ENCODE measurements around the gene FOXJ1. TPM values are rescaled to one million over a fixed set of nuclear protein-coding genes. Genes with fewer than 3 reads are reported as not detected.

FOXJ1 gene
- total and polyA plus RNA-seq, 2 of the 13 experiments (the other 11 are each of a cell fraction or from before 2014, with no cell fraction given) = 0.98 to 1.6 TPM

DNA sequence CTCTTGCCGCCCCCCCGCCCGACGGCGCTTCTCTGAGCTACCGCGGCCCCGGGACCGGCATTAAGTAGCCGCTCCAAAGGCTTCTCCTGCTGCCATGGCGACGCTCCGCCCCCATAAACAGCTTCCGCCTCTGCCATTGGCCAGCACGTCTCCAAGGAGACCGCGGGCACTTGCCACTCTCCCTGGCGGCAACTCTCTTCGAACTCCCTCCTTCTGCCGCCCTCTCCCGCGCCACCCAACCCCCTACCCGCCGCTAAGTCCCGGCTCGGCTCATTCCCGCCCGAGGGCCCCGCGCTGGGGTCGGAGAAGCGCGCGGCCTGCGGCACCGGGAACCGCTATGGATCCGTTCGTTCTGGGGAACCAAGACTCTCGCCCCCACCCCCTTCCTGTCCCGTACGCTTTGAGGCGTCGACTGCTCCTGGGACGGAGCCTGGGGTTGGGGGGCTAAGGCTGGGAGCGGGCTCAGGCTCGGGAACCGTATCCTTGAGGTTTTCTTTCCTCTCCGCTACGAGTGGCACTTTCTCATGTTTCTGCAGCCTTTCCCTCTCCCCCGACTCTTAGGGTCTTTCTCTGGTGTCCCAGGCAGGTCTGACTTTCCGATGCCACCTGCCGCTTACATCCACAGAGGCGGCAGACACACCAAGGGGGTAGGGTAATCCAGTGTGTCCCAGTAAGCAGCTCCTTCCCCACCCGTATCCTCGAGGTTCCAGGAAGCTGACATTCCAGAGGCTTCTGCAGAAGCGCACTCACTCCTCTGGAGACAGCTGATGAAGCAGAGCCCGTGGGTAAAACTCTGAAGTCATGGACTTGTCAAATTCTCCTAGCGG, at the start of gene FOXJ1 (continued):
- 0 out of 2 replicates have a peak, but pooled peaks have one; percentile 27 for TF ChIP-seq KLF6 (CRISPR knock-in tag; IDR thresholded peaks at IDR 0.05)
- TF ChIP-seq HNF4G (IDR thresholded peaks at IDR 0.05; ENCODE audit: borderline replicate concordance, low read depth, low read length) = peak; percentile 41; the same call in 1 of the 2 replicates
- TF ChIP-seq HNF4G (CRISPR knock-in tag; IDR thresholded peaks at IDR 0.05; ENCODE audit: borderline replicate concordance, low read depth) = no peak
- TF ChIP-seq, protein P1, sequence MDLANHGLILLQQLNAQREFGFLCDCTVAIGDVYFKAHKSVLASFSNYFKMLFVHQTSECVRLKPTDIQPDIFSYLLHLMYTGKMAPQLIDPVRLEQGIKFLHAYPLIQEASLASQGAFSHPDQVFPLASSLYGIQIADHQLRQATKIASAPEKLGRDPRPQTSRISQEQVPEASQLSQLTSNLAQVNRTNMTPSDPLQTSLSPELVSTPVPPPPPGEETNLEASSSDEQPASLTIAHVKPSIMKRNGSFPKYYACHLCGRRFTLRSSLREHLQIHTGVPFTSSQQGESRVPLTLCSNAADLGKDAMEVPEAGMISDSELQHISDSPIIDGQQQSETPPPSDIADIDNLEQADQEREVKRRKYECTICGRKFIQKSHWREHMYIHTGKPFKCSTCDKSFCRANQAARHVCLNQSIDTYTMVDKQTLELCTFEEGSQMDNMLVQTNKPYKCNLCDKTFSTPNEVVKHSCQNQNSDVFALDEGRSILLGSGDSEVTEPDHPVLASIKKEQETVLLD (CRISPR knock-in tag; IDR thresholded peaks at IDR 0.05; ENCODE audit: low read depth) = no peak
- TF ChIP-seq, protein P2, sequence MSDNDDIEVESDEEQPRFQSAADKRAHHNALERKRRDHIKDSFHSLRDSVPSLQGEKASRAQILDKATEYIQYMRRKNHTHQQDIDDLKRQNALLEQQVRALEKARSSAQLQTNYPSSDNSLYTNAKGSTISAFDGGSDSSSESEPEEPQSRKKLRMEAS (IDR thresholded peaks at IDR 0.05) = peak; percentile 79
- peak; percentile 73; the same call in 1 of the 2 replicates for TF ChIP-seq GABPB1 (CRISPR knock-in tag; IDR thresholded peaks at IDR 0.05)
- 0 out of 2 replicates have a peak, but pooled peaks have one; percentile 30 for TF ChIP-seq ESRRA (CRISPR knock-in tag; IDR thresholded peaks at IDR 0.05; ENCODE audit: low read depth)
- TF ChIP-seq ZNF335 (CRISPR knock-in tag; IDR thresholded peaks at IDR 0.05) = 0 out of 2 replicates have a peak, but pooled peaks have one; percentile 25
- no peak for TF ChIP-seq SUZ12 (IDR thresholded peaks at IDR 0.05; ENCODE audit: low read depth, low read length)
- TF ChIP-seq RELA (CRISPR knock-in tag; IDR thresholded peaks at IDR 0.05) = no peak
- TF ChIP-seq THYN1 (CRISPR knock-in tag; IDR thresholded peaks at IDR 0.05; ENCODE audit: borderline replicate concordance, low read depth) = no peak
- TF ChIP-seq, protein P3, sequence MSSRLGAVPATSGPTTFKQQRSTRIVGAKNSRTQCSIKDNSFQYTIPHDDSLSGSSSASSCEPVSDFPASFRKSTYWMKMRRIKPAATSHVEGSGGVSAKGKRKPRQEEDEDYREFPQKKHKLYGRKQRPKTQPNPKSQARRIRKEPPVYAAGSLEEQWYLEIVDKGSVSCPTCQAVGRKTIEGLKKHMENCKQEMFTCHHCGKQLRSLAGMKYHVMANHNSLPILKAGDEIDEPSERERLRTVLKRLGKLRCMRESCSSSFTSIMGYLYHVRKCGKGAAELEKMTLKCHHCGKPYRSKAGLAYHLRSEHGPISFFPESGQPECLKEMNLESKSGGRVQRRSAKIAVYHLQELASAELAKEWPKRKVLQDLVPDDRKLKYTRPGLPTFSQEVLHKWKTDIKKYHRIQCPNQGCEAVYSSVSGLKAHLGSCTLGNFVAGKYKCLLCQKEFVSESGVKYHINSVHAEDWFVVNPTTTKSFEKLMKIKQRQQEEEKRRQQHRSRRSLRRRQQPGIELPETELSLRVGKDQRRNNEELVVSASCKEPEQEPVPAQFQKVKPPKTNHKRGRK (CRISPR knock-in tag; IDR thresholded peaks at IDR 0.05) = 0 out of 2 replicates have a peak, but pooled peaks have one; percentile 48
- no peak for TF ChIP-seq GATA4 (IDR thresholded peaks at IDR 0.05; ENCODE audit: borderline replicate concordance, low read depth)
- TF ChIP-seq, protein P4, sequence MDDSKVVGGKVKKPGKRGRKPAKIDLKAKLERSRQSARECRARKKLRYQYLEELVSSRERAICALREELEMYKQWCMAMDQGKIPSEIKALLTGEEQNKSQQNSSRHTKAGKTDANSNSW (CRISPR knock-in tag; IDR thresholded peaks at IDR 0.05; ENCODE audit: borderline replicate concordance) = peak; percentile 73; the same call in 1 of the 2 replicates
- TF ChIP-seq, protein P5, sequence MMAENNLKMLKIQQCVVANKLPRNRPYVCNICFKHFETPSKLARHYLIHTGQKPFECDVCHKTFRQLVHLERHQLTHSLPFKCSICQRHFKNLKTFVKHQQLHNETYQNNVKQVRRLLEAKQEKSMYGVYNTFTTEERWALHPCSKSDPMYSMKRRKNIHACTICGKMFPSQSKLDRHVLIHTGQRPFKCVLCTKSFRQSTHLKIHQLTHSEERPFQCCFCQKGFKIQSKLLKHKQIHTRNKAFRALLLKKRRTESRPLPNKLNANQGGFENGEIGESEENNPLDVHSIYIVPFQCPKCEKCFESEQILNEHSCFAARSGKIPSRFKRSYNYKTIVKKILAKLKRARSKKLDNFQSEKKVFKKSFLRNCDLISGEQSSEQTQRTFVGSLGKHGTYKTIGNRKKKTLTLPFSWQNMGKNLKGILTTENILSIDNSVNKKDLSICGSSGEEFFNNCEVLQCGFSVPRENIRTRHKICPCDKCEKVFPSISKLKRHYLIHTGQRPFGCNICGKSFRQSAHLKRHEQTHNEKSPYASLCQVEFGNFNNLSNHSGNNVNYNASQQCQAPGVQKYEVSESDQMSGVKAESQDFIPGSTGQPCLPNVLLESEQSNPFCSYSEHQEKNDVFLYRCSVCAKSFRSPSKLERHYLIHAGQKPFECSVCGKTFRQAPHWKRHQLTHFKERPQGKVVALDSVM (CRISPR knock-in tag; IDR thresholded peaks at IDR 0.05) = peak; percentile 30; the same call in 1 of the 2 replicates
- no peak for TF ChIP-seq ZNF333 (CRISPR knock-in tag; IDR thresholded peaks at IDR 0.05; ENCODE audit: borderline replicate concordance)
- TF ChIP-seq, protein P6, sequence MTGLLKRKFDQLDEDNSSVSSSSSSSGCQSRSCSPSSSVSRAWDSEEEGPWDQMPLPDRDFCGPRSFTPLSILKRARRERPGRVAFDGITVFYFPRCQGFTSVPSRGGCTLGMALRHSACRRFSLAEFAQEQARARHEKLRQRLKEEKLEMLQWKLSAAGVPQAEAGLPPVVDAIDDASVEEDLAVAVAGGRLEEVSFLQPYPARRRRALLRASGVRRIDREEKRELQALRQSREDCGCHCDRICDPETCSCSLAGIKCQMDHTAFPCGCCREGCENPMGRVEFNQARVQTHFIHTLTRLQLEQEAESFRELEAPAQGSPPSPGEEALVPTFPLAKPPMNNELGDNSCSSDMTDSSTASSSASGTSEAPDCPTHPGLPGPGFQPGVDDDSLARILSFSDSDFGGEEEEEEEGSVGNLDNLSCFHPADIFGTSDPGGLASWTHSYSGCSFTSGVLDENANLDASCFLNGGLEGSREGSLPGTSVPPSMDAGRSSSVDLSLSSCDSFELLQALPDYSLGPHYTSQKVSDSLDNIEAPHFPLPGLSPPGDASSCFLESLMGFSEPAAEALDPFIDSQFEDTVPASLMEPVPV (CRISPR knock-in tag; IDR thresholded peaks at IDR 0.05) = peak; percentile 32; the same call in 1 of the 2 replicates
- TF ChIP-seq, protein P7, sequence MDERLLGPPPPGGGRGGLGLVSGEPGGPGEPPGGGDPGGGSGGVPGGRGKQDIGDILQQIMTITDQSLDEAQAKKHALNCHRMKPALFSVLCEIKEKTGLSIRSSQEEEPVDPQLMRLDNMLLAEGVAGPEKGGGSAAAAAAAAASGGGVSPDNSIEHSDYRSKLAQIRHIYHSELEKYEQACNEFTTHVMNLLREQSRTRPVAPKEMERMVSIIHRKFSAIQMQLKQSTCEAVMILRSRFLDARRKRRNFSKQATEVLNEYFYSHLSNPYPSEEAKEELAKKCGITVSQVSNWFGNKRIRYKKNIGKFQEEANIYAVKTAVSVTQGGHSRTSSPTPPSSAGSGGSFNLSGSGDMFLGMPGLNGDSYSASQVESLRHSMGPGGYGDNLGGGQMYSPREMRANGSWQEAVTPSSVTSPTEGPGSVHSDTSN (CRISPR knock-in tag; IDR thresholded peaks at IDR 0.05) = 0 out of 2 replicates have a peak, but pooled peaks have one; percentile 11
- no peak for TF ChIP-seq SOX6 (IDR thresholded peaks at IDR 0.05)
- TF ChIP-seq SOX6 (CRISPR knock-in tag; IDR thresholded peaks at IDR 0.05) = peak; percentile 32; the same call in 1 of the 2 replicates
